A549 (cell line): ENCODE measurements around the gene TMTC2.

Experiments used
- CTCF ChIP-seq: fragments of >200 bp; sonication (Bioruptor Twin); formaldehyde crosslinking; IDR thresholded peaks from 3 replicates; pipeline ENCODE4 v1.5.1; 2016
- EP300 ChIP-seq, 2 experiments: fragments of >200 bp; sonication (Bioruptor Twin); formaldehyde crosslinking; IDR thresholded peaks; 2 replicates in 1 of 2; 3 replicates in 1 of 2; pipeline ENCODE4 v1.6.1; 2016 to 2017
- HOXA7 ChIP-seq: fragments of 250-450 bp; sonication (Bioruptor Pico); IDR thresholded peaks from 2 replicates; pipeline ENCODE4 v1.5.0; 2020; ENCODE audit warnings: mild to moderate bottlenecking, moderate library complexity
- HOXB13 ChIP-seq: fragments of 250-450 bp; sonication (Bioruptor Pico); IDR thresholded peaks from 2 replicates; pipeline ENCODE4 v1.5.0; 2020; ENCODE audit warnings: low read depth, mild to moderate bottlenecking, moderate library complexity
- JUN ChIP-seq, 2 experiments: fragments of >200 bp; sonication (Bioruptor Twin); formaldehyde crosslinking; IDR thresholded peaks; 2 replicates in 1 of 2; 3 replicates in 1 of 2; pipeline ENCODE4 v1.6.1; 2016 to 2017
- KDM5A ChIP-seq: fragments of 200-600 bp; sonication (generic); IDR thresholded peaks from 2 replicates; pipeline ENCODE4 v1.6.1; 2016; ENCODE audit warnings: antibody characterized with exemption, mild to moderate bottlenecking
- MAFK ChIP-seq: fragments of 450-650 bp; IDR thresholded peaks from 2 replicates; pipeline ENCODE4 v1.6.1; 2014; ENCODE audit not compliant: partially characterized antibody
- MYC ChIP-seq: IDR thresholded peaks from 2 replicates; pipeline ENCODE4 v1.6.1; 2012; ENCODE audit warnings: mild to moderate bottlenecking, inconsistent platforms, low read length, improper control_type of control experiment, borderline replicate concordance
- POLR2A ChIP-seq: IDR thresholded peaks from 2 replicates; pipeline ENCODE4 v1.6.1; 2012; ENCODE audit warnings: mild to moderate bottlenecking, low read length
- RNF2 ChIP-seq: fragments of 200-600 bp; sonication (generic); IDR thresholded peaks from 2 replicates; pipeline ENCODE4 v1.6.1; 2016; ENCODE audit warnings: low read depth, mild to moderate bottlenecking, antibody characterized with exemption, moderate library complexity, borderline replicate concordance
- USF2 ChIP-seq: fragments of 450-650 bp; IDR thresholded peaks from 2 replicates; pipeline ENCODE4 v1.6.1; 2014; ENCODE audit warnings: antibody characterized with exemption
- TF ChIP-seq, protein P1 (sequence below): fragments of 200-600 bp; sonication (generic); IDR thresholded peaks from 2 replicates; pipeline ENCODE4 v1.6.1; 2016; ENCODE audit warnings: antibody characterized with exemption, mild to moderate bottlenecking, moderate library complexity

- TF ChIP-seq, protein P1, sequence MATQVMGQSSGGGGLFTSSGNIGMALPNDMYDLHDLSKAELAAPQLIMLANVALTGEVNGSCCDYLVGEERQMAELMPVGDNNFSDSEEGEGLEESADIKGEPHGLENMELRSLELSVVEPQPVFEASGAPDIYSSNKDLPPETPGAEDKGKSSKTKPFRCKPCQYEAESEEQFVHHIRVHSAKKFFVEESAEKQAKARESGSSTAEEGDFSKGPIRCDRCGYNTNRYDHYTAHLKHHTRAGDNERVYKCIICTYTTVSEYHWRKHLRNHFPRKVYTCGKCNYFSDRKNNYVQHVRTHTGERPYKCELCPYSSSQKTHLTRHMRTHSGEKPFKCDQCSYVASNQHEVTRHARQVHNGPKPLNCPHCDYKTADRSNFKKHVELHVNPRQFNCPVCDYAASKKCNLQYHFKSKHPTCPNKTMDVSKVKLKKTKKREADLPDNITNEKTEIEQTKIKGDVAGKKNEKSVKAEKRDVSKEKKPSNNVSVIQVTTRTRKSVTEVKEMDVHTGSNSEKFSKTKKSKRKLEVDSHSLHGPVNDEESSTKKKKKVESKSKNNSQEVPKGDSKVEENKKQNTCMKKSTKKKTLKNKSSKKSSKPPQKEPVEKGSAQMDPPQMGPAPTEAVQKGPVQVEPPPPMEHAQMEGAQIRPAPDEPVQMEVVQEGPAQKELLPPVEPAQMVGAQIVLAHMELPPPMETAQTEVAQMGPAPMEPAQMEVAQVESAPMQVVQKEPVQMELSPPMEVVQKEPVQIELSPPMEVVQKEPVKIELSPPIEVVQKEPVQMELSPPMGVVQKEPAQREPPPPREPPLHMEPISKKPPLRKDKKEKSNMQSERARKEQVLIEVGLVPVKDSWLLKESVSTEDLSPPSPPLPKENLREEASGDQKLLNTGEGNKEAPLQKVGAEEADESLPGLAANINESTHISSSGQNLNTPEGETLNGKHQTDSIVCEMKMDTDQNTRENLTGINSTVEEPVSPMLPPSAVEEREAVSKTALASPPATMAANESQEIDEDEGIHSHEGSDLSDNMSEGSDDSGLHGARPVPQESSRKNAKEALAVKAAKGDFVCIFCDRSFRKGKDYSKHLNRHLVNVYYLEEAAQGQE, result no peak
- TF ChIP-seq CTCF, result no peak
- TF ChIP-seq EP300 (IDR thresholded peaks at IDR 0.05), result no peak
- TF ChIP-seq RNF2, result no peak
- TF ChIP-seq JUN (IDR thresholded peaks at IDR 0.05), result no peak
- TF ChIP-seq POLR2A, result no peak
- TF ChIP-seq HOXA7 (CRISPR knock-in tag), result no peak
- no peak for TF ChIP-seq MAFK
- no peak for TF ChIP-seq HOXB13 (CRISPR knock-in tag)
- no peak for TF ChIP-seq MYC
- TF ChIP-seq USF2, result no peak
- TF ChIP-seq KDM5A, result no peak
These were observed 180.2 kb downstream of the TMTC2 start for GRCh38 chr12:82866946-82867345.
